KMS-11 (cell line): ENCODE results near the gene SDC3.

Experiments
- H2AFZ ChIP-seq: fragments of 200-600 bp; sonication (generic); 2 replicates; pipeline ENCODE4 v1.6.1; 2016; ENCODE audit warnings: antibody characterized with exemption, mixed run types, low read depth
- H3K27ac ChIP-seq: fragments of 200-600 bp; sonication (generic); 2 replicates; pipeline ENCODE4 v1.6.1; 2016; ENCODE audit warnings: mild to moderate bottlenecking, mixed run types
- H3K27me3 ChIP-seq: fragments of 200-600 bp; sonication (generic); 2 replicates; pipeline ENCODE4 v1.6.1; 2017; ENCODE audit warnings: mild to moderate bottlenecking, low read depth, mixed run types, moderate library complexity; ENCODE audit not compliant: insufficient read depth
- H3K36me3 ChIP-seq: fragments of 200-600 bp; sonication (generic); 2 replicates; pipeline ENCODE4 v1.6.1; 2017; ENCODE audit warnings: mild to moderate bottlenecking, mixed run types; ENCODE audit not compliant: insufficient read depth
- H3K4me1 ChIP-seq: fragments of 200-600 bp; sonication (generic); 2 replicates; pipeline ENCODE4 v1.6.1; 2016; ENCODE audit warnings: mild to moderate bottlenecking, low read depth, mixed run types; ENCODE audit not compliant: poor library complexity, severe bottlenecking
- H3K4me2 ChIP-seq: fragments of 200-600 bp; sonication (generic); 2 replicates; pipeline ENCODE4 v1.7.0; 2016; ENCODE audit warnings: mild to moderate bottlenecking, mixed run types
- H3K4me3 ChIP-seq: fragments of 200-600 bp; sonication (generic); IDR thresholded peaks from 2 replicates; pipeline ENCODE4 v1.6.1; 2017; ENCODE audit warnings: low read depth, low read length, mixed read lengths; ENCODE audit not compliant: insufficient read depth
- H3K79me2 ChIP-seq: fragments of 200-600 bp; sonication (generic); 2 replicates; pipeline ENCODE4 v1.6.1; 2016; ENCODE audit warnings: low read depth, mixed run types; ENCODE audit not compliant: insufficient read depth
- H3K9ac ChIP-seq: fragments of 200-600 bp; sonication (generic); 2 replicates; pipeline ENCODE4 v1.6.1; 2016; ENCODE audit warnings: mild to moderate bottlenecking, mixed run types
- H4K20me1 ChIP-seq: fragments of 200-600 bp; sonication (generic); 2 replicates; pipeline ENCODE4 v1.6.1; 2016; ENCODE audit warnings: mild to moderate bottlenecking, mixed run types; ENCODE audit not compliant: insufficient read depth
- TF ChIP-seq, protein P1 (sequence below): fragments of 200-600 bp; sonication (generic); conservative IDR thresholded peaks from 2 replicates; pipeline ENCODE4 v1.6.1; 2017; ENCODE audit warnings: low read depth, mild to moderate bottlenecking, antibody characterized with exemption, low read length, moderate library complexity, mixed read lengths

The SDC3 gene

DNA sequence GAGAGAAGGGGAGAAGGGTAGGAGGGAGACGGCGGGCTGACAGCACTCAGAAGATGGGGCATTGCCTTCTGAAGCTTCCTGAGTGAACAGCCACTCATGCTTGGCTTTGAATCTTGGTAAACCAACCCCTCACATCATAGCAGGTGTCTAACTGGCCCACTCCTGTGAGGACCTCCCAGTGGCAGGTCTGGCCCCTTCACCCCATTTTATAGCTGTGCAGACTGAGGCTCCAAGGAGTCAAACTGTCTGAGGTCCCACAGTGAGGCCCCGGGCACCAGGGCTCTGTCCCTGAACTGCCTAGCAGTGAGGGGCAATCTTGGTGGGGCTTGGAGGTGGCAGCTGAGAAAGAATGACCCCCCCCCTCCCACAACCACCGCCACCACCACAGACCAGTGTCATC, 41.0 kb downstream of the SDC3 start:
- Histone ChIP-seq H2AFZ (no peak overlapping the region), H3K27ac (no peak overlapping the region), H3K36me3 (no peaks in the 10 kb centered on the region), H3K4me2 (no peak overlapping the region), H3K4me1 (peaks cover 11% of the 10 kb centered on the region), H3K79me2 (no peaks in the 10 kb centered on the region), H3K27me3 (peaks cover 53% of the 10 kb centered on the region), H3K4me3 (no peak overlapping the region), H3K9ac (no peak overlapping the region), H4K20me1 (no peaks in the 10 kb centered on the region)
- TF ChIP-seq, protein P1, sequence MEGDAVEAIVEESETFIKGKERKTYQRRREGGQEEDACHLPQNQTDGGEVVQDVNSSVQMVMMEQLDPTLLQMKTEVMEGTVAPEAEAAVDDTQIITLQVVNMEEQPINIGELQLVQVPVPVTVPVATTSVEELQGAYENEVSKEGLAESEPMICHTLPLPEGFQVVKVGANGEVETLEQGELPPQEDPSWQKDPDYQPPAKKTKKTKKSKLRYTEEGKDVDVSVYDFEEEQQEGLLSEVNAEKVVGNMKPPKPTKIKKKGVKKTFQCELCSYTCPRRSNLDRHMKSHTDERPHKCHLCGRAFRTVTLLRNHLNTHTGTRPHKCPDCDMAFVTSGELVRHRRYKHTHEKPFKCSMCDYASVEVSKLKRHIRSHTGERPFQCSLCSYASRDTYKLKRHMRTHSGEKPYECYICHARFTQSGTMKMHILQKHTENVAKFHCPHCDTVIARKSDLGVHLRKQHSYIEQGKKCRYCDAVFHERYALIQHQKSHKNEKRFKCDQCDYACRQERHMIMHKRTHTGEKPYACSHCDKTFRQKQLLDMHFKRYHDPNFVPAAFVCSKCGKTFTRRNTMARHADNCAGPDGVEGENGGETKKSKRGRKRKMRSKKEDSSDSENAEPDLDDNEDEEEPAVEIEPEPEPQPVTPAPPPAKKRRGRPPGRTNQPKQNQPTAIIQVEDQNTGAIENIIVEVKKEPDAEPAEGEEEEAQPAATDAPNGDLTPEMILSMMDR = no peak

DNA sequence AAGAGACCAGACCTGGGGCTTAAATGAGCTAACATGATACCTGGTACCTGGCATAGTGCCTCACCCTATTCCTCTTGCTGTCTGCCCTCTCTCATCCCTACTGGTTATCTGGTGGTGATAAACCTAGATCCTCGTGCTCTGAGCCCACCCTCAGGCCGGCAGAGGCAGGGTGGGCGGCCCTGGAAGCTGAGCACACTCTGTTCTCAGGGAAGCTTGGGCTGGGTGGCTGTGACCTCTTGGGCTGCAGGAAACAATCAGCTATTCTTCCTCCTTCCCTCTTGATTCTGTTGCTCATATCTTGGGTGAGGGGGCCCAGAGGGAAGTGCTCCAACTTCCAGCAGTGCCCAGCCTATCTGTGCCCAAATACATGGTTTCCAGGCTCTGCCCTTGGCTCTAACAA, 42.0 kb downstream of the SDC3 start:
- no peak overlapping the region for H3K4me3 ChIP-seq
- no peaks in the 10 kb centered on the region for H4K20me1 ChIP-seq
- TF ChIP-seq, protein P1 = no peak
- H2AFZ ChIP-seq = no peak overlapping the region
- H3K4me2 ChIP-seq = no peak overlapping the region
- H3K36me3 ChIP-seq = no peaks in the 10 kb centered on the region
- H3K79me2 ChIP-seq = no peaks in the 10 kb centered on the region
- no peak overlapping the region for H3K27ac ChIP-seq
- peaks cover 55% of the 10 kb centered on the region for H3K27me3 ChIP-seq
- no peak overlapping the region for H3K9ac ChIP-seq
- H3K4me1 ChIP-seq = peaks cover 11% of the 10 kb centered on the region

DNA sequence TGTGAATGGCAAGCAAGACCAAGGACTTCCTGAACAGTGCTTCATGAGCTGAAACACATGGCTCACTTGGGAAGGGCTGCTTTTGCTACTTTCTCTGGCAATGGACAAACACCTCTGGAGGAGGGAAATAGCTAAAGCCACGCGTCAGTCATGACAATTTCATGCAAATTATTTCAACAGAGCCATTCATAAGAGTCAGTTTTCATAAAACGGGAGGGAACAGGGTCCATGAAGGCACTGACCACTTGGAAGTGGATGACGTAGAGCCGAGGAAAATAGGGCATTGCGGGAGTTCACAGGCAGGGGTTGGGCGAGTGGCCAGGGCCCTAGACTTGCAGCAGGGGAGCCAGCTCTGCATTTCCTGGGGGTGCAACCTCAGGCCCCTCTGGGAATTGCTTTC, 43.9 kb downstream of the SDC3 start:
- H4K20me1 ChIP-seq = no peaks in the 10 kb centered on the region
- H3K36me3 ChIP-seq = no peaks in the 10 kb centered on the region
- peaks cover 62% of the 10 kb centered on the region for H3K27me3 ChIP-seq
- peaks cover 11% of the 10 kb centered on the region for H3K4me1 ChIP-seq
- H2AFZ ChIP-seq = no peak overlapping the region
- H3K4me3 ChIP-seq = no peak overlapping the region
- H3K9ac ChIP-seq = no peak overlapping the region
- H3K27ac ChIP-seq = no peak overlapping the region
- H3K4me2 ChIP-seq = no peak overlapping the region
- TF ChIP-seq, protein P1 = no peak
- no peaks in the 10 kb centered on the region for H3K79me2 ChIP-seq

DNA sequence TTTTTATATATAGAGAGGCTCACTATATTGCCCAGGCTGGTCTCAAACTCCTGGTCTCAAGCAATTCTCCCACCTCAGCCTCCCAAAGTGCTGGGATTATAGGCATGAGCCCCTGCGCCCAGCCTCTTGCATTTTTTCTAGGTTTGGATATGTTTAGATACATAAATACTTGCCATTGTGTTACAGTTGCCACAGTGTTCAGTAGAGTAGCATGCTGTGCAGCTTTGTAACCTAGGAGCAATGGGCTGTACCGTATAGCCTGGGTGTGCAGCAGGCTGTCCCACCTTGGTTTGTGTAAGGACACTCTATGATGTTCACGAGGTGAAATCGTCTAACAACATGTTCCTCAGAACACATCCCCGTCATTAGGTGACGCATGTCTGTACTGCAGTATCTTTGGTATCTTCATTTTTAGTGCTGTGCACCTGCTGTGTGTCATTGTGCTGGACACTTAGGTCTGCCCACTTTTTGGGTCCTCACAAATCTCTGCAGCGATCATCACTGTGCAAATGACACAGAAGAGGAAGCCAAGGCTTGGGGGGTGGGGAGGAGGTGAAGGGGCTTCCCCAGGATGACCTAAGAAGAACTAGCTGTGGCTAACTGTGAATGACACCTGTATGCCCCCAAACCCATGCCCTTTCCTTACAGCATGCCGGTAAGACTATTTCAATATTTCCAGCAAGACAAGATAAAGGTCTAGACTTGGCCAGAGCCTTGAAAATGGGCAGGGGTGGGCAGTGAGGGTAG, 44.5 kb downstream of the SDC3 start:
- H3K27ac ChIP-seq = no peak overlapping the region
- TF ChIP-seq, protein P1 = no peak
- no peak overlapping the region for H3K4me2 ChIP-seq
- peaks cover 61% of the 10 kb centered on the region for H3K27me3 ChIP-seq
- H4K20me1 ChIP-seq = no peaks in the 10 kb centered on the region
- H3K79me2 ChIP-seq = no peaks in the 10 kb centered on the region
- no peak overlapping the region for H3K4me3 ChIP-seq
- H3K4me1 ChIP-seq = peaks cover 6% of the 10 kb centered on the region
- H2AFZ ChIP-seq = no peak overlapping the region
- H3K36me3 ChIP-seq = no peaks in the 10 kb centered on the region
- no peak overlapping the region for H3K9ac ChIP-seq
